GM19372 (cell line): ENCODE measurements around the gene KCNH8.

Experiments
- ATAC-seq: cut with Tn5 transposase; IDR thresholded peaks from one replicate; pipeline ENCODE4 v1.9.1; 2021; ENCODE audit warnings: mild to moderate bottlenecking, low read depth, moderate library complexity; ENCODE audit not compliant: unreplicated experiment

Gene KCNH8

DNA sequence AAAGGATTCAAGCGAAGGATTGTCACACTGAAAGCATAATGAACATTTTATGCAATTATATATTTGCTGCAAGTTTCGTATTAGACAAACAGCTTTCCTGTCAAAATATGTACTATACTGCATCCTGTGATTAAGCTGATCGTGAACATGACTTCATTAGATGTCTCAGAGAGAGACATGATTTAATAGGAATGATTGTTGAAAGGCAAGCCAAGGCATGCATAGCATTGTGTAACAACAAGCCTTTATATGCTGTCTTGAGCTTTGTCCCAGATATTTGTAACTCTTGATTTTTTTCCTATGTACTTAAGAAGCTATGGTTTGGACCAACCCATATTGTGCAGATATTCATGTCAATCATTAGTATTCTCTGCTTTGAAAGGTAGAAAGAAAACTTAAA lies 309.1 kb downstream of the KCNH8 start:
- ATAC-seq, result no peak

DNA sequence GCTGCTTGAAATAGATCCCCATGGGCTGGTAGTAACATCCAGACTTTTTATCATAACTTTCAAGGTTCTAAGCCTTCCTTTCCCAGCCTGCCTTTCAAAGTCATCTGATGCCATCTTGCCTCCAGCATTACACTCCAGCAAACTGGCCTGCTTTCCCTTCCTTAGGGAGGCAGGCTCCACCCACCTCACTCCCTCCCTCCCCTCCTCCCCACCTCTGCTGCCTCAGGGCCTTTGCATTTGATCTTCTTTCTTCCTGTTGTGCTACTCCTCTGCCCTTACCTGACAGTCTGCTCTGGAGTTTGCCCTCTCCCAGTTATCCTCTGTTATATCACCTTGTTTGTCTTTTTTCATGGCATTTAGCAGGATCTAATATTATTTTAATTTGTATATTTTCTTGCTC lies 319.5 kb downstream of the KCNH8 start:
- no peak for ATAC-seq

DNA sequence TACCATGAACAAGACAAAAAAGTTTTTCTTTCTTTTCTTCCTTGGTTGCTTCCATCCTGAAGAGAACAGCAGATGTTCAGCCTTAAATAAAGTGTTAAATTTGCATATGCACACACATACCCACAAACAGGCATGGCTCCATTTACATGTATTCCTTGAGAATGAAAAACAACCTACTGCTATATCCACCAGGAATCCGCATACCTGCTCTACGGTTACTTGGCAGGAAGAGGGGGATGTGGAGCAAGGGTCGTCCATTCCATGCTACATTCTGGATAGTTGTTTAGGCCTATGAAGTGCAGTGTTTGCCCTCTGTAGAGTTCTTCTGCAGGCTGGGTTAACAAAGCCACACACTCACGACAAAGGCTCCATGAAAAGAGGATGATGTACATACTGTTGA lies 322.8 kb downstream of the KCNH8 start:
- no peak for ATAC-seq

DNA sequence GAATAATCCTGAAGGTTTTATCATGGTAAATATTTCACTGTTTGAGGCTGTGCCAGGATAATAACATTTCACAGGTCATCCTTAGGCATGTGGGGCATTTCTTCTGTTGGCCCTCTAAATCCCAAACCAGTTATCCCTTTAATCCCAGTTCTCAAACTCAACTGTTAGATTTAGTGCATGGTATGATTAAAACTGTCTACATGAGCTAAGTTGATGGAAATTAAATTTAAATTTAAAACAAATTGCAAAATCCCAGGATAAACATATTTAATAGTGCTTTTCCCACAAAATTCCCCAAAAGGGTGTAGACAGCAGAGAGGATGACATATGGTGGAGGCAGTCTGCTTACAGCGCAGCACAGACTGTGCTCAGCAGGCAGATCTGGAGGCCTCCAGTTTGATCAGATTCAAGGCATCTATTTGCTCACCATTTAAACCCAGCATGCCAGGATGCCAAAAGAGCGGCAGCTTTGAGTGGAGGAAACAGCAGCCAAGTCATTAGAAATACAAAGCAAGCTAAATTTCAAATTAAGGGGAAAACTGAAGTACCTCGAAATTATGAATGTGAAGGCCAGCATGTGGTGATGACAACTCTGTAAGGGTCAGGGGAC lies 325.8 kb downstream of the KCNH8 start:
- ATAC-seq, result no peak

DNA sequence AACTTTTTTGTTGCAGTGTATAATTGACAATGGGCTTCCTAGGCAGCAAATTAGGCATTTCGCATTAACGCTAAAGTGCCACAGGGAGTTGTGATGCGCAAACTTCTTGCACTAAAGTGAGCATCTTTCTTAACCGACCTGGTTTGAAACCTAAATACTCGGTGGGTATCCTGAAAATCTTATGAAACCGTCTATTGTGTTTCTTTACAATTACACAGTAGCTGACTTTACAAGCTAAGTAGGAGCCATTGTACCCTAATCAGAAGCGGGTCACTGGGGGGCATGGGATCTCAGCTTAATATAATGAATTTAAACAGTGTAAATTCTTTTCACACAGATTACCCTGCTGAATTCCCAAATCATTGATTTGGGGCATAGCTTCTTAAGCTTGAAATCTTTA lies 328.0 kb downstream of the KCNH8 start:
- ATAC-seq, result no peak

DNA sequence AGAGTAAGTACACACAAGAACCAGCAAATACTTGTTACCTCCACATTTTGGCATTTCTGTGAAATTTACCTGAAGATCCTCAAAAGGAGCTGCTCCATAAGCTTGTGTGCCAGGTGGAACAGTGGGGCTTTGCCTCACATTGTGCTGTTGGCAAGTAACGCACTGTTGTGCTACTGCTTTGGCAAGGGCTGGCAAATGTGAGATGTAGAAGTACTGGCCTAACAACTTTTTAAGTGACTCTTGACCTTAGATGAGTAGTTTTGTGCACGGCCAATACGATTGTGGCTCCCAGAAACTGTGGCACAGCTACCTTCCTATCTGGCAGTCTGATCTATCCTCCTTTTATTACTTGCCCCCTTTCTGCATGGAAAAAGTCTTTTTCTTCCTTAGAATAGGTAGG lies 337.0 kb downstream of the KCNH8 start:
- no peak for ATAC-seq

DNA sequence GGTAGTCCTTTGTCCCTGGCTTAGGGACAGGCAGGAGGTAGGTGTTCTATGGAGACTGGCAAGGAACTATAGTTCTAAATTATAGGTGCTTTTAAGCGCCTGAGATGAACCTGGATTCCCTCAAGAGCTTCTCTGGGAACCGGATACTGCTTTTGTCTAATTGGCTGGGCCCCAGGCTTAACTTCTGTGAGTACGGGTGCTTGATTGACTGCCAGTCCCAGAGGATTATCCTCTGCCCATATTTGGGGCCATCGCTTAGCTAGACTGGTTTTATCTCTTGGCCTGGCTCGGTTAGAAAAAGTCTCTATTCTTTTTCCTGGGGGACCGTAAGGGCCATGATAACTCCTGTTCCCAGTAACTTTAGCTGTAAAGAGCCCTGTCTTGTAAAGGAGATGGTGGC lies 339.1 kb downstream of the KCNH8 start:
- no peak for ATAC-seq

DNA sequence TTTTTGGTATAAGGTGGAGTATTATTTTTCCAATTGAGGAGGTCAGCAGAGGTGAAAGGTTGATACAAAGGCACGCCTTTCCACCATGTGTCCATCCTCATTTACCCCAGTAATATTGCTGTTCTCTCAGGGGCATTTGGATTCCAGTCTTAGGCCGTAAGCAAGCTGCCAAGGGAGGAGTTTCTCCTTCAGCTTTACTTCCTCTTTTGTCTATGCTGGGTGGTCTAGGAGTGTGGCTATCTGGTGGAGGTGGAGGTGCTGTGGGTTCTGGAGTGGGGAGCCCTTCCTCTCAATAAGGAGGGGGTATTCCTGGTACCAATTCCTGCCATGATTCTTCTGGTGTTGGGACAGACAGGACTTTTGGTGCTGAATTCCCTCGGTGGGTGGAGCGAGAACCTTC lies 340.6 kb downstream of the KCNH8 start:
- no peak for ATAC-seq

DNA sequence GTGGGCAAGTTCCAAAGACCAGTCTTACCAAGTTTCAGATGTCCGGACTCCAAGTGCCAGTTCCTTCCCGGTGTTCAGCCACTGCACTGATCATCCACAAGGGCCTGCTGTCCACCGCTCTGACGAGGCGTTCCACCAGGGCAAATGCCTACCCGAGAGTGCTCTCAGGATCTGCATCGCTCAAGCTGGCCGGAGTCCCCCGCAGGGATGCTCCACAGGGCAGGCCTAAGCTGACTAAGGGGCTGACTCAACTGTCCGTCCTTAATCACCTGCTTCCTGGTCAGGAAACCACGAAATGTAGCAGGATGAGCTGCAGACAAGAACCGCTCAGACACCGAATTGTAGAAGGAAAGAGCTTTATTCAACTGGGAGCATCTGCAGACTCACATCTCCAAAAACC lies 341.6 kb downstream of the KCNH8 start:
- ATAC-seq, result no peak

DNA sequence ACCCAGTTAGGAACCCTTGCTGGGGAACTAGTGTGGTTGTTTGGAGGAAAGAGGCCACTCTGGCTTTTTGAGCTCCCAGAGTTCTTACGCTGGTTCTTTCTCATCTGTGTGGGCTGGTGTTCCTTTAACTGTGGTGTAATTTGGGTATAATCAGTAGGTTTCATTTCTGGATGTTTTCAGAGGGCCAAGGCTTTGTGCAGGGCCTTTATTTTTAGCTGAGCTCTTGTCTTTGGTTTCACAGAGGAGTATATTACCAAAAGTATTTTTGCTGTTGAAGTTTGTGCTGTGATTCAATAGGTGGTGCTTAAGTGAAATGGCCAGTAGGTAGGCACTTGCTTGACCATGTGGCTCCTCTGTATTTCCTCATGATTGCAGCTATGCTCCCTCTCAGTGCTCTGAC lies 357.9 kb downstream of the KCNH8 start:
- ATAC-seq, result no peak

DNA sequence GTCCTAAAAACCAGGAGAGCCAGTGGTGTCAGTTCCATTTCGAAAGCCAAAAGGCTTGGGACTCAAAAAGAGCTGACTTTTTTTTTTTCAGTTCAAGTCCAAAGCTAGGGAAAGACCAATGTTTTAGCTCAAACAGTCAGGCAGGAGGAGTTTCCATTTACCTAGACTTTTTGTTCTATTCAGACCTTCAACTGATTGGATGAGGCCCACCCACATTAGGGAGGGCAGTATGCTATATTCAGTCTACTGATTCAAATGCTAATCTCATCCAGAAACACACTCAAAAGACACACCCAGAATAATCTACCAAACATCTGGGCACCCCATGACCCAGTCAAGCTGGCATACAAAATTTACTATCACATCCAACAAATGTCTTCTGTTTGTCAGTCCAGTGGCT lies 374.0 kb downstream of the KCNH8 start:
- ATAC-seq, result no peak

DNA sequence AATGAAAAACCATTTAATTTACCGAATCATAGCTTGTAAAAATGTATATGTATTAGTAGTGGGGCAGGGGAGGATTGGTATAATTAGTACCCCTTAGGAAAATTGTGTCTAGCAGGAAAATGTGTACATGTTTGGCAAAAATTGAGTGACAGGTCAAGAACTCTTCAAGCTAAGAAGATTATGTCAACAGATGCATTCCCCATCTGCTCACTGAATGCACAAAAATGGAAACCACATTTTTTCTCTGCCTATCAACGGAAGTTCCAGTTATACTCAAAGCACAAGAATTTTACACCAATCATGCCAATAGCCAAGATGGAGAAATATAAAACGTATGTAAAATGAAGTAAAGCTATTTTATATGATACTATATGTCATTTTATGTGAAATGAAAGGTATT lies 377.8 kb downstream of the KCNH8 start:
- no peak for ATAC-seq

DNA sequence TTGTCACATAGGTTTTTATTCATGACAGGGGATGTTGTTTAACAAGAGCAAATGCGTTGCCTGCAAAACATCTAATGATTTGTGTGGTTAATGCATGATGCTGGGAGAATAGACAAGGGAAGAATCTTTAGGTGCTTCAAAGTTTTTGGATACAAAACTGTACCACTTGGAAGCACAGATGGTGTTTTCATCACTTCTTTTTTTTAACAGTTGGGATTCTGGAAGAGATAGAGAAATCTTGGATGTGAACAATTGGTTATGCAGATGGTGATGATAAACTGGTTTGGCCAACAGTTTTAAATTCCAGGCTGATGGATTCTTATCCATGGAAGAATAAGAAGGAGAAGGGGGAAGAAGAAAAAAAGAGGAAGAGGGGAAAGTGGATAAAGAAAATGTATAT lies 379.4 kb downstream of the KCNH8 start:
- ATAC-seq, result no peak

DNA sequence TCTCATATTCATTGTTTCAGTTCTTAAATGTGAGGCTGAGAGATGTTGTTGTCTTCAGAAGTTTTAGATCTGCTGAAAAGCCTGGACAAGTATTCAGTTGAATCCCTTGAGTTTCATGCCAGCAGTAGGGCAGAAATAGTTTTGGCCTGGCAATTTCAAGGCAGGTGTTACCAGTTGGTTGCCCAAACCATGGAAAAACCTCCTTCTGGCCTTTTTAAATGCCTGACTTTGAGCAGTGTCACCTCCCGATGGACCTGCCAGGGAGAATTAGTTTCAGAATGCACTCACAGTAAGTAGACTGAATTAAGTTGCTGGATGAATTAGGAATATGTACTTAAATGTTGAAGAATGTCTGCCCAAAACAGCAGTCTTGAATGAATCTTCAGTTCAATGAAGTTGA lies 383.1 kb downstream of the KCNH8 start:
- no peak for ATAC-seq

DNA sequence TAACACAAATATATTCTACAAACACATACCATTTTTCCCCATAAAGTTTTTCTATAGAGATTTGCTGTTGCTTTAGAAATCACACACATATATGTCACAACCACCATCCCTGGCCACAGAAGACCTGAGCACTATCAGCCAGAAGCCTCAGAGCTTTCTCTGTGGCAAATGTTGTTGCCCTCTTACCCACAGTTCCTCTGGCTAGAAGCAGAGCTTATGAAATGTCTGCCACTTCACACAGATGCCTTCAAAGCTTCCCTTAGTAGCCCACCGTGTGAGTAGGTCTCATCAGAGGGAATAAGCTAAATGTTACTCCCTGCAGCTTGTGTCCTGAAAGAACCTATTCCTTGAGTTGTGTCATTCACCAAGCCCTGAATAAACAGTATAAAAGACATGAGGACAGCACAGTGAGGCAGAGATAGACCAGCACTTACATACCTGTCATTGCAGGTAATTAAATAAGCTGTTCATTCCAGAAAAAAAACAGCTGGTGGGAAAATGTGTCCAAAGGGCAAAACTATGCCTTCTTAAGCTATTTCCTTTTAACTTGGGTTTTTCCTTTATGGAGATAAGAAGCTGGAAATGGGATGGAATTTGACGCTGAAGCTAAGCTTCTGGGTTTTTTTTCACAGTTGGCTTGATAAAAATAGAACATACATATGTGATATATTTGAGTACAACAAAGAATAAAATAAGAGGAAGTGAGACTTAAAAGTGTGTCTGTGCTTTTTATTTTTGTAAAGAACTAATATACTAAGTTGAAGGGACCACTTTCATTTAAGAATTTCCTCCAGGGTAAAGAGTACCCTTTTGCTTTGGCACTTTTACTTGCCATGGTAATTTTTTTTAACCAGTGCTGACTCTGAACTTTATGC lies 391.4 kb downstream of the KCNH8 start:
- ATAC-seq, result peak; percentile 65

DNA sequence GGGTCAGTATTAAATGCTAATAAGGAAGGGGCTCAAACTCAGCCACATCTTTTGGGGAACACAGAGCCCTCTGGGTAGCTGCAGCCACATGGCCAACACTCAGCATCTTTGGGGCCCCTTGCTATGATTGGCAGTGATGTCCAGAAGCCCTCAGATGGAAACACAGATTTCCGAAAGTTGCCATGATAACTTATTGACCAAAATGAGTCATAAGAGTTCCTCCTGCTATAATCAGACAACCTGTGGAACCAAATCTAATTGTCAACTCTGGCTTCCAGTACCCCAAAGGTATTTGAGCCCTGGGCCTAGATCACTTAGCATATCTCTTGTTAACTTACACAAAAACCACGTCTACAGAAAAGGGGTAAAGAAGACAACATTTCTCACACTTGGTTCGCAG lies 392.2 kb downstream of the KCNH8 start:
- peak; percentile 16 for ATAC-seq

DNA sequence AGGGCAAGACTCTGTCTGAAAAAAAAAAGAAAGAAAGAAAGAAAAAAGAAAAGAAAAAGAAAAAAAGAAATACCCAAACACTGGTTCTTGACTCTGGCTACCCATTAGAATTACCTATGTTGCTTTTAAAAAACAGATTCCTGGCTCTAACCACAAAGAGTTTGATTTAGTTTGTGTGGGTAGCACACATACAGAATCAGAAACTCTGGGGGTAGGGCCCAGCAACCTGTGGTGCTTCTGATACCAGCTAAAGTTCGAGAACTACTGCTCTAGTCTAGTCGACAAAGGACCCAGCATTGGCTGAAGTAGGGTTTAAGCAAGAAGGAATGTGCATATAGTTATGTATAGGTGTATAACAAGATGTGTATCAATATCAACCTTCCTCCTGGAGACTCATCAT lies 393.0 kb downstream of the KCNH8 start:
- ATAC-seq, result no peak

DNA sequence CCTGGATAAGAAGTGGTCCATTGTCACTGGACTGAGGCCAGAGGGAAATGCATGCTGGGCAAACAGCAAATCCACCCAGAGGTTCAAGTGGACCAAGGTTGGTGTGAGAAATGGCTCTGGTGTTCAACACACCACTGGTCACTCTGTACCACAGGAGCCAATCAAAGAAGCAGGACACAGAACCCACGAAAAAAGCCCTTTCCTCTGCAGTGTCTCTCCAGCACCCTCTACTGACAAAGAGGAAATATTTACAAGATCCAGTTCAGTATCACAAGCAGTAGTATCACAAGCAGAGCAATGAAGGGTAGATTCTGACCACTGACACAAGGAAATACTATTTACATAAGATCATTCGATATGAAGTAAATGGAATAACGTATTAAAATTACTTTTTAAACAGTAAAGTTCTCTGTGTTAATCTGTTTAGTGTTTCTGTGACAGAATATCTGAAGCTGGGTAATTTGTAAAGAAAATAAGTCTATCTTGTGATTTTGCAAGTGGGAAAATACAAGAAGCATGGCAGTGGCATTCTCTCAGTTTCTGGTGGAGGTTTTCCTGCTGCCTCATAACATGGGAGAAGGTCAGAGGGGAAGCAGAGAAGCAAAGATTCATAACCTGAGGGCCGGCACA lies 395.0 kb downstream of the KCNH8 start:
- ATAC-seq, result peak; percentile 47

DNA sequence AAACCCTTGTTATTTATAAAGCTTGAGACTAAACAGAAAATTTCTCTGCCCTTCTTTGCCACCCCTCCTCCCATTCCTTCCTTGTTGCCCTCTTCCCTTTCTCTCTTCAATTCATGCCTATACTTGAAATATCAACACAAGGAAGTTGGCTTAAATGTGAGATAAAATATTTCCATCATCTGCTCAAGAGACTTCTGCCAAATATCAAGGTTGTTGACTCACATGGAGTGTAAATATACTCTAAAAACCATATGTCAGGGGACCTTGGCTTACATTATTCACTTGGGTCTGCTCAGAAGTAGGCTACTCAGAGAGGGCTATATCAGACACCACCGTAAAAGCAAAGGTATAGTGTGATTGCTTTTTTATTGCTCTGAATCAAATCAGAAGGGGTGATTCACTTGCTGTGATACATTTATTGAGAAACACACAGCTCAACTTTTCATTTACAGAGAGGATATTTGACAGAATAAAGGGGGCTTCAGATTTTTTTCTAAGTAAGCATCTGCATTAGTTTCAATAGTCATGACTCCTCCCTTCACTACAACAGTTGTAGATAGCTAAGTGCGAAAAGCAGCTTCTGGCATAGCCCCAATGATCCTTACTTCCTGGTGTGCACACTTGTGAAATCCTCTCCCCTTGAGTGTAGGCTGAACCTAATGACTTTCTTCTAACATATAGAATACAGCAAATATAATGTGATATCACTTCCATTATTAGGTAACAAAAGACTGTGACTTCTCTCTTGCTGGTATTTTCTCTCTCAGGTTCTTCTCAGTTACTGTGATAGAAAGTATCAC lies 399.6 kb downstream of the KCNH8 start:
- no peak for ATAC-seq

DNA sequence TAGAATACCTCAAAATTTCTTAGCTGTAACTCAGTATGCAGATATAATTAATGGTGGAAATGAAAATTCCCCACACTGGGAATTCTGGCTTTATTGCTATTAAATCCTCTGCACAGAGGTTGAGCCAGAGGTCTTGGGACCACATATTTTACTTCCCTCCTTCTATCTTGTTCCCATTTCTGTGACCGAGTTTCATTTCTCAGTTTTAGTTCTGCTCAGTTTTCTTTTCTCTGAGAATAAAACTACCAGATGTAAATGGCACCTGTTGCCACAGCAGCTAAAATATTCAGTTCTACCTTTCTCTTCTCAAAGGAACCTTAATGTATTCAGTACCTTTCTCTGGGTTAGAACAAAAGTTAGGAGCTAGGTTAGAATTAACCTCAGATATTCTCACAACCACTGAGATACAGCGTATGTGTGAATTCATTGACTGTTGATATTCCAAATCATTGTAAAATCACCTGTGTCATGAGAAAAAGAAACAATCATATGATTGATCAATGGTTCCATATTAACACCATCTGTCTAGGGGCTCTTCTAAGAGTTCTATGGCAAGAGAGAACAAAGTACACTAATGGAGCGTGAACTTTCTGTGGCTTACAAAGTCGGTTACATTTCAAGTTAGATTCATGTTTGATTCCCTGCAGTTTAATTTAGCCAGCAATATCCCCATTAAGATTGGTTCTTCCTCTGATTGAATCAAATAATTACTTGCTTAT lies 411.6 kb downstream of the KCNH8 start:
- ATAC-seq, result peak; percentile 91
